CD14-positive monocyte (primary cell): ENCODE data around the gene CWC22. TPM values are rescaled to one million over a fixed set of nuclear protein-coding genes. Genes with fewer than 3 reads are reported as not detected.

ENCODE experiments used
- DNase-seq, 3 donors: peaks; one replicate each; pipeline ENCODE4 v3.0.0-alpha.2; 2011 to 2022
- H2AFZ ChIP-seq: 2 replicates; pipeline ENCODE4 v1.6.0; 2012; ENCODE audit warnings: mild to moderate bottlenecking, low read depth, low read length, inconsistent platforms; ENCODE audit not compliant: insufficient read depth, poor library complexity, severe bottlenecking
- H3K27ac ChIP-seq, 2 donors: 1 replicate in 1 of 2; 2 replicates in 1 of 2; pipeline ENCODE4 v1.5.1; 2012 to 2013; ENCODE audit warnings: low read length in 2 of 2, control low read depth in 1 of 2, inconsistent platforms in 1 of 2, low read depth in 1 of 2, mild to moderate bottlenecking in 1 of 2
- H3K27me3 ChIP-seq, 2 donors: one replicate each; pipeline versions ENCODE4 v1.6.0 to v1.6.1; 2011 to 2013; ENCODE audit warnings: low read length in 2 of 2; ENCODE audit not compliant: control insufficient read depth in 2 of 2, insufficient read depth in 2 of 2
- H3K36me3 ChIP-seq, 2 donors: replicated peaks in 1 of 2; 1 replicate in 1 of 2; 2 replicates in 1 of 2; pipeline versions ENCODE4 v1.5.1 to v1.6.1; 2012 to 2013; ENCODE audit warnings: low read length in 2 of 2, control low read depth in 1 of 2, inconsistent platforms in 1 of 2, mild to moderate bottlenecking in 1 of 2; ENCODE audit not compliant: insufficient read depth in 2 of 2, control insufficient read depth in 1 of 2
- H3K4me1 ChIP-seq, 2 donors: 1 replicate in 1 of 2; 2 replicates in 1 of 2; pipeline versions ENCODE4 v1.5.1 to v1.6.1; 2012 to 2013; ENCODE audit warnings: low read length in 2 of 2, control low read depth in 1 of 2, inconsistent platforms in 1 of 2, mild to moderate bottlenecking in 1 of 2, moderate library complexity in 1 of 2; ENCODE audit not compliant: insufficient read depth in 2 of 2, control insufficient read depth in 1 of 2
- H3K4me2 ChIP-seq: replicated peaks from 2 replicates; pipeline ENCODE3; 2012; ENCODE audit warnings: low read length, moderate library complexity, mild to moderate bottlenecking; ENCODE audit not compliant: poor library complexity, severe bottlenecking; ENCODE audit errors: extremely low read depth
- H3K4me3 ChIP-seq, 3 experiments: fragments of 200-600 bp in 1 of 3; sonication (generic) in 1 of 3; replicated peaks in 1 of 3; 1 replicate in 2 of 3; 2 replicates in 1 of 3; pipeline ENCODE4 v1.5.1; 2011 to 2013; ENCODE audit warnings: low read length in 3 of 3, mild to moderate bottlenecking in 3 of 3, control low read depth in 2 of 3, low read depth in 2 of 3, inconsistent platforms in 1 of 3, moderate library complexity in 1 of 3
- H3K79me2 ChIP-seq: 2 replicates; pipeline ENCODE4 v1.6.0; 2012; ENCODE audit warnings: mild to moderate bottlenecking, control low read depth, inconsistent platforms, low read length, moderate library complexity; ENCODE audit not compliant: insufficient read depth
- H3K9ac ChIP-seq: 2 replicates; pipeline ENCODE4 v1.6.0; 2017; ENCODE audit warnings: low read length, mild to moderate bottlenecking; ENCODE audit not compliant: insufficient read depth, poor library complexity, severe bottlenecking
- H3K9me3 ChIP-seq, 2 donors: replicated peaks in 1 of 2; 1 replicate in 1 of 2; 2 replicates in 1 of 2; pipeline versions ENCODE4 v1.5.1 to v1.6.1; 2012 to 2013; ENCODE audit warnings: low read length in 2 of 2, control low read depth in 1 of 2; ENCODE audit not compliant: control insufficient read depth in 1 of 2, insufficient read depth in 1 of 2
- H4K20me1 ChIP-seq: 2 replicates; pipeline ENCODE4 v1.6.0; 2012; ENCODE audit warnings: mild to moderate bottlenecking, low read length, control low read depth, moderate library complexity; ENCODE audit not compliant: insufficient read depth
- H3K27ac Mint-ChIP-seq, 7 donors: one replicate each; pipeline ENCODE4 v1.8.0; 2020; ENCODE audit warnings: mild to moderate bottlenecking in 7 of 7, mixed read lengths in 7 of 7, moderate library complexity in 6 of 7, inconsistent platforms in 2 of 7
- H3K27me3 Mint-ChIP-seq, 3 donors: one replicate each; pipeline ENCODE4 v1.8.0; 2021 to 2022; ENCODE audit warnings: low read depth in 3 of 3, mild to moderate bottlenecking in 3 of 3, mixed read lengths in 3 of 3, moderate library complexity in 3 of 3, inconsistent platforms in 1 of 3
- H3K36me3 Mint-ChIP-seq, 2 donors: one replicate each; pipeline ENCODE4 v1.8.0; 2020; ENCODE audit warnings: mixed read lengths in 2 of 2, inconsistent platforms in 1 of 2, mild to moderate bottlenecking in 1 of 2
- H3K4me1 Mint-ChIP-seq: one replicate; pipeline ENCODE4 v1.8.0; 2020; ENCODE audit warnings: mild to moderate bottlenecking, mixed read lengths
- H3K4me3 Mint-ChIP-seq, 2 donors: one replicate each; pipeline ENCODE4 v1.8.0; 2020; ENCODE audit warnings: mild to moderate bottlenecking in 2 of 2, mixed read lengths in 2 of 2, moderate library complexity in 1 of 2
- H3K9me3 Mint-ChIP-seq, 7 donors: one replicate each; pipeline ENCODE4 v1.8.0; 2020 to 2022; ENCODE audit warnings: mixed read lengths in 7 of 7, mild to moderate bottlenecking in 6 of 7, moderate library complexity in 6 of 7, inconsistent platforms in 2 of 7
- CTCF ChIP-seq: fragments of 200-600 bp; IDR thresholded peaks from one replicate; pipeline ENCODE4 v1.8.0; 2022; ENCODE audit warnings: antibody characterized with exemption, mild to moderate bottlenecking
- WGBS: methylation state at CpG from one replicate; pipeline ENCODE4 v1.1.5; 2013; ENCODE audit warnings: missing lambda C conversion rate; ENCODE audit not compliant: insufficient coverage; 5-methylcytosine and 5-hydroxymethylcytosine counted together
- intact Hi-C, 2 donors: fragments of 100-400 bp; cut with micrococcal nuclease; formaldehyde crosslinking; loops; one replicate each; pipeline versions ENCODE4 v1.15.0 to v1.15.1; 2023
- polyA plus RNA-seq, 3 donors: library from polyadenylated mRNA; depleted of rRNA in 1 of 3; unstranded in 2 of 3; stranded (reverse) in 1 of 3; fragments of 300-500 nt in 2 of 3; fragments of >200 nt in 1 of 3; fragmentation: Illumina TruSeq in 2 of 3; gene quantifications; 1 replicate in 2 of 3; 2 replicates in 1 of 3; pipeline ENCODE4 v1.2.3, GENCODE V29; 2012 to 2021

The CWC22 gene
- polyA plus RNA-seq, 3 donors = 4.4 to 14.9 (median 9.5) TPM

- H3K4me2 ChIP-seq = no peak overlapping the region
- Mint-ChIP-seq H3K4me3 (no peak overlapping the region), H3K9me3 (peaks cover 0 to 1% (median 0%) of the 10 kb centered on the region in 7 donors), H3K4me1 (no peaks in the 10 kb centered on the region), H3K27ac (no peak overlapping the region), H3K36me3 (peaks cover 10 to 16% of the 10 kb centered on the region in 2 donors), H3K27me3 (no peaks in the 10 kb centered on the region)
- no peaks in the 10 kb centered on the region for H4K20me1 ChIP-seq
- H3K27me3 ChIP-seq = no peaks in the 10 kb centered on the region
- no peak overlapping the region for H3K27ac ChIP-seq
- H3K4me3 ChIP-seq = no peak overlapping the region
- no peak overlapping the region for H3K9ac ChIP-seq
- TF ChIP-seq CTCF = no peak
- H3K36me3 ChIP-seq = no peaks in the 10 kb centered on the region
- no peak overlapping the region for H2AFZ ChIP-seq
- no CpG with 5 or more reads among the region's 2 CpGs for WGBS
- intact Hi-C loops = no loop called here
- H3K79me2 ChIP-seq = no peaks in the 10 kb centered on the region
- DNase-seq = no peak
- H3K4me1 ChIP-seq = no peaks in the 10 kb centered on the region
- H3K9me3 ChIP-seq = no peaks in the 10 kb centered on the region
Observed at GRCh38 chr2:179938026-179938425, 69.1 kb downstream of the CWC22 start.

- Mint-ChIP-seq H3K4me1 (no peaks in the 10 kb centered on the region), H3K4me3 (no peak overlapping the region), H3K36me3 (peaks cover 6 to 11% of the 10 kb centered on the region in 2 donors), H3K9me3 (peaks cover 0 to 2% (median 0%) of the 10 kb centered on the region in 7 donors), H3K27ac (no peak overlapping the region), H3K27me3 (peaks cover 0 to 2% (median 0%) of the 10 kb centered on the region in 3 donors)
- Histone ChIP-seq H4K20me1 (no peaks in the 10 kb centered on the region), H3K36me3 (no peaks in the 10 kb centered on the region), H3K4me1 (no peaks in the 10 kb centered on the region), H3K27ac (no peak overlapping the region), H3K4me2 (no peak overlapping the region), H3K27me3 (no peaks in the 10 kb centered on the region), H2AFZ (no peak overlapping the region), H3K4me3 (no peak overlapping the region), H3K9ac (no peak overlapping the region), H3K9me3 (no peaks in the 10 kb centered on the region), H3K79me2 (no peaks in the 10 kb centered on the region)
- WGBS = no CpG with 5 or more reads among the region's 3 CpGs
- intact Hi-C loops = no loop called here
- TF ChIP-seq CTCF = peak; percentile 43
- no peak for DNase-seq
Observed at GRCh38 chr2:179936654-179937053, 70.4 kb downstream of the CWC22 start.
